ENCODE results near the gene PAN2.

Gene PAN2

DNA sequence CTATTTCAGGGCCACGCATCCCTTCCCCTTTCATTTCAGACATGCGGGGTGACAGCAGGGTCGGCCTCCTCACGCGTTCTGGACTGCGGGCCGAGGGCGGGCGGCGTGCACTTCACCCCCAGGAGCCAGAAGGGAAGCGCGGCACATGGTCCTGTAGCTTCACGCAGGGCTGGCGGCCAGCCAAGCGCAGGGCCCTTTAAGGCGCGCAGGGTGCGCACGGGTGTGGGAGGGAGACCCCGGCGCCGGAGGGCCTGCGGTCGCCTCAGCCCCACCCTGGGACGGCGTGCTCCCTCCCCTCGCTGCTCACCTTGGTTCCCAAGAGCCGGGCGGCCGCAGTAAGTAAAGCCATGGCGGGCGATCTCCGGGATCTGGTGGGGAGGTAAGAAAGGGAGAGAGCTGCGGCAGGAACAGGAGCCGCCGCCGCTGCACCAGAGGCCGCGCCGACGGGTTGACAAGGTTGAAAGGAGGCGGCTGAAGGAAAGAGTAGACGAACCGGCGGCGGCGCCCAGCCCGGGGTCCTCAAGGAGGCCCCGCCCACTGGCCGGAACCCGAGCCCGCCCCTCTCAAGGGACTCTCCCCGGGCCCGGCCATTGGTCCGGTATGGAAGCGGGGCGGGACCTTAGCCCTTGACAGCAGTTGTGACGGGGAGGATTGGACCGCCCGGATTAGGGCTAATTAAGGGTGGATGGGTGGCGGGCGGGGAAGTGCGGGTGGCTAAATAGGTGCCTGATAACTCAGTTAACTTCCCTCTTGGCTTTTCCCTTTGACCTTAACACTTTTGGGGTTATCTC lies 33.8 kb downstream of the PAN2 start, which contains the start of gene CS:
Gene CS, minus strand, starts transcription at position 478 of the 791 bp plus-strand sequence. Its CDS starts 129 bp downstream, at position 349.
- TF ChIP-seq, protein P1, sequence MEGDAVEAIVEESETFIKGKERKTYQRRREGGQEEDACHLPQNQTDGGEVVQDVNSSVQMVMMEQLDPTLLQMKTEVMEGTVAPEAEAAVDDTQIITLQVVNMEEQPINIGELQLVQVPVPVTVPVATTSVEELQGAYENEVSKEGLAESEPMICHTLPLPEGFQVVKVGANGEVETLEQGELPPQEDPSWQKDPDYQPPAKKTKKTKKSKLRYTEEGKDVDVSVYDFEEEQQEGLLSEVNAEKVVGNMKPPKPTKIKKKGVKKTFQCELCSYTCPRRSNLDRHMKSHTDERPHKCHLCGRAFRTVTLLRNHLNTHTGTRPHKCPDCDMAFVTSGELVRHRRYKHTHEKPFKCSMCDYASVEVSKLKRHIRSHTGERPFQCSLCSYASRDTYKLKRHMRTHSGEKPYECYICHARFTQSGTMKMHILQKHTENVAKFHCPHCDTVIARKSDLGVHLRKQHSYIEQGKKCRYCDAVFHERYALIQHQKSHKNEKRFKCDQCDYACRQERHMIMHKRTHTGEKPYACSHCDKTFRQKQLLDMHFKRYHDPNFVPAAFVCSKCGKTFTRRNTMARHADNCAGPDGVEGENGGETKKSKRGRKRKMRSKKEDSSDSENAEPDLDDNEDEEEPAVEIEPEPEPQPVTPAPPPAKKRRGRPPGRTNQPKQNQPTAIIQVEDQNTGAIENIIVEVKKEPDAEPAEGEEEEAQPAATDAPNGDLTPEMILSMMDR (conservative IDR thresholded peaks at IDR 0.05) = no peak
- H3K27ac ChIP-seq = peak within 1 kb of the TSS; percentile 97

DNA sequence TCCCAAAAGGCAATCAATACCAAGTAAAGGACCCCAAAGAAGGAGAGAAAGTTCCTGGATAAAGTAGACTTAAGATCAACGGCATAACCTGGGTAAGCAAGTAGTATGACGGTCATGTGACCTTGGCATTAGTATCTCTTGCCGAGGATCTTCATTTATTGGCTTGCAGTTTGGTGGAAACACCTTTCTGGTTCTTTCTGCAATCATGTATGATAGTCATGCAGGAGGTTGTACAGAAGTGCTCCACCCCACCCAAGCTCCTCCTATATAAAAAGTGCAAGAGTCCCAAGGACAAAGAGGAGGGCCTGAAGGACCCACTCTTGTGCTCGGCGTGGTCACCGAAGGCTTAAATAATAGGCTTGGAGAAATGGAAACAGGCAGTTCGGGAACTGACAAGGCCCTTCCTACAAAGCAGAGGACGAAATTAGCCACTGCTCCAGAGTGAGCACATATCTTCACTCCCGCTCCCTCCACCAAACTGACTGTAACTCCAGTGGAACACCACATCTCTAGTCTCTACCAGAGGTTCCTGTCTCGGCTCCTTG lies 34.4 kb downstream of the PAN2 start:
- peak overlapping the region; percentile 97 for H3K27ac ChIP-seq
- TF ChIP-seq, protein P1 (conservative IDR thresholded peaks at IDR 0.05) = no peak

DNA sequence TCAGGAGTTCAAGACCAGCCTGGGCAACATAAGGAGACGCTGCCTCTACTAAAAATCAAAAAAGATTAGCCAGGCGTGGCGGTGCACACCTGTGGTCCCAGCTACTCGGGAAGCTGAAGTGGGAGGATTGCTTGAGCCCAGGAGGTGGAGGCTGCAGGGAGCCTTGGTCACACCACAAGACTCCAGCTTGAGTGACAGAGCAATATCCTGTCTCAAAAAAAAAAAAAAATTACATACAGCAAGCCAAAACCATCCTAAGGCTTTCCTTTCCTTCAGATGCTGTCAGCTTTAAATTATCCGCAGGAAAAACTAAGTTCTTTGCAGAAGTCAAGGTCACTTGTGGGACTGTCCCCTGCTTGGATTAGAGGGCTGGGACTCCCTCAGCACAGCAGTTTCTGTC lies 35.0 kb downstream of the PAN2 start:
- peak overlapping the region; percentile 97 for H3K27ac ChIP-seq

DNA sequence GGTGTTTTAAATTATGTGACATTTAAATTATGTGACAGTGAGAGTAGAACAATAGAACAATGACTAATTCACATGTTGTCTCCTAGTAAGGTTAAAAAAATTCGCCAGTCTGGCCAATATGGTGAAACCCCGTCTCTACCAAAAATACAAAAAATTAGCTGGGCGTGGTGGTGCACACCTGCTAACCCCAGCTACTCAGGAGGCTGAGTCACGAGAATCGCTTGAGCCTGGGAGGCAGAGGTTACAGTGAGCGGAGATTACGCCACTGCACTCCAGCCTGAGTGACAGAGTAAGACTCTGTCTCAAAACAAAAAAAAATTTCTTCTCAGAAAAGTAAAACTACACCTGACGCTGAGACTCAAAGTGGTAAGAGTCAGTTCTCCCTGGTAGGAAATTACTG lies 36.4 kb downstream of the PAN2 start:
- TF ChIP-seq, protein P1 (conservative IDR thresholded peaks at IDR 0.05) = no peak

More for the DNA sequence above, 35.0 kb downstream of the PAN2 start:
- TF ChIP-seq, protein P1 (conservative IDR thresholded peaks at IDR 0.05) = no peak

DNA sequence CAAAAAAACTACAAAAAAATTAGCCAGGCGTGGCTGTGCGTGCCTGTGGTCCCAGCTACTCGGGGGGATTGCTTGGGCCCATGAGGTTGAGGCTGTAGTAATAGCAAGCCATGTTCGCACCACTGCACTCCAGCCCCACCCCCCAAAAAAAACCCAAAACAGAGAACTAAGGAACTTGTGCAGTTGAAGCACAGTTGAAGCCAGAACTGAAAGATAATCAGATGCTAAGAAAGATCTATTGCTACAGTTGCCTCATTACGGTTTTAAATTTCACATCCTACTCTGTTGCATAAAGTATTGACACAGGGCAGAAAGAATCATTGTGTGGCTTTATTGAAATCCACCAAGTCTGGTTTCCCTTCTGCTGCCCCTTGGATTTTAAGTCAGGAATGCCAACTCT lies 37.5 kb downstream of the PAN2 start:
- TF ChIP-seq, protein P1 (conservative IDR thresholded peaks at IDR 0.05) = no peak
- no peak overlapping the region for H3K27ac ChIP-seq

More for the DNA sequence above, 36.4 kb downstream of the PAN2 start:
- H3K27ac ChIP-seq = peak overlapping the region; percentile 97

DNA sequence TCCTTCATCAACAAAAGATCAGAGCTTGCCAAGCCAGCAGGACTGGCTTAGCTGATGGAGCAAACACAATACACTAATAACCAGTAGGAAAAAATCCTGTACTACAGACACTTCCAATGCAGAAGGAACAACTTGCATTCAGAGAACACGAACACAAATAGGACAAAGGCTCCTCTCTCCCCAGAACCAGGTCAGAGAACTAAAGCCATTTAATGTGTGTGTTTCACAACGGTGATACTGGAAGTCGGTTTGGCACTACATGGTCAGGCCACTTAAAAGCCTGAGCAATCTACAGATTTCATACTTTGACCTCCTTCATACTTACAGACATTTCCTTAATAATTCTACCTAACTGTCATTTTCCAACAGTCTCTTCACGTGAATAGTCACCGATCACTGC lies 40.0 kb downstream of the PAN2 start:
- TF ChIP-seq, protein P1 (conservative IDR thresholded peaks at IDR 0.05) = no peak
- peak overlapping the region; percentile 35; the same call in 1 of the 2 replicates for H3K27ac ChIP-seq

DNA sequence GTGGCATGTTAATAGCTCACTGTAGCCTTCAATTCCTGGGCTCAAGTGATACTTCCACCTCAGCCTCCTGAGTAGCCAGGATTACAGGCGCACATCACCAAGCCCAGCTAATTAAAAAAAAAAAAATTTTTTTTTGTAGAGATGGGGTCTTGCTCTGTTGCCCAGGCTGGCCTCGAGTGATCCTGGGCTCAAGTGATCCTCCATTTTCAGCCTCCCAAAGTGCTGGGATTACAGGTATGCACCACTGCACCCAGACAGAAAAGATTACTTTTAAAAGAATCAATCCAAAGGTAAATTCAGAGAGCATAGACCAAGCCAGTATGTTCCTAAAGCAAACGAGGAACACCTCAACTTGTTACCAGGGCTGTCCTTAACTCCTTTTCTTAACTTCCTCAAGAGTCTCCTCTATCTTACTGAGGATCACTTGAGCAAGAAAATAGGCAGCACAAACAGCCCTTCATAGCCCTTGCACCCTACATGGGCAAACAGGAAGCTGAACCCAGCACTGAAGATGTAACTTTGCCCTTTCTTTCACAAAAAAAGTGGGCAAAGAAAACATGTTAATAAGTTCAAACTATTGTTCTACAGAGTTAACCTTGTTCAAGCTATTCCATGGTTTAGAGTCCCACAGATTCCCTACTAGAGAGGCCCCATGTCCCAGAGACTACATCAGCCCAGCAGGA lies 45.0 kb downstream of the PAN2 start:
- no peak overlapping the region for H3K27ac ChIP-seq
- TF ChIP-seq, protein P1 (conservative IDR thresholded peaks at IDR 0.05) = no peak

Data from VCaP (cell line).